ENCODE data around the gene PATJ.
"Not testable (repeated sequence)": the region's sequence is repeated elsewhere in the genome, so short reads cannot be mapped to it uniquely, and the experiment has no call there.

Gene PATJ

DNA sequence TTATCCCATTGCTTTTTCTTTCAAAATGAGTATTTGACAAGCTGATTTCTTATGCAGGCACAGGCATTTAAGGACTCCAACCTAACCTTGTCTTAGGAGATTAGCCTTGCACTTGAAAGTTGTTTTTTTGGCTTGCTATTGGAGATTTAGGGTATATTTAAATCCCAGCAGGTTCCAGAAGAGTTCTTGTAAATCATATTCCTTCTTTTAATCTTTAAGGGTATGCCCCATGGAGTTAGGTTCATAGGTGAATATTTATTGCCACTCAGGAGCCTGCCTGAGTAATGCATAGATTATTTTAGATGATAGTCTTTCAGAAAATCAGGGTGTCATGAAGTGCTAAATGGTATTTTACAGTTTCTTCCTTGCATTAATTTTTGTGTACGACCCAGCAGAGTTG is 146.5 kb downstream of the PATJ start:
- DNase-seq (ENCODE audit: low read depth) = no peak

- not testable (repeated sequence) for DNase-seq (ENCODE audit: low read depth)
Observed at GRCh38 chr1:61890435-61890834, 148.2 kb downstream of the PATJ start.

DNA sequence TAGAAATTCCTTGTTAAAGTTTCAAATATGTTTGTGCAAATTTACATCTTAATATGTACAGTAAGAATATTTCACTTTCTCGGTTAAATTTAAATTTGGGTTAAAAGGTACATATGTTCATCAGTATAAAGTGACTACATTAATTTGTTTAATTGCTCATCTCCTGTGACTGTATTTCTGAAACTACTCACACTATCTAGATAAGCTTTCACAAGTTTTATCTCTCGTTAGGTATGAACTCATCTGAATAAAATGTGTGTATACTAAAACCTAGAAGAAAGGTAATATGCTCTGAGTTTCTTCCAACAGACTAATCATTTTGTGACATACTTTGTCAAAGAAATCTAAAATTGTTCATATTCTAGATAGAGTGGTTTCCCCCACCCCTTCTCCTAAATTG is 150.7 kb downstream of the PATJ start:
- no peak for DNase-seq (ENCODE audit: low read depth)

DNA sequence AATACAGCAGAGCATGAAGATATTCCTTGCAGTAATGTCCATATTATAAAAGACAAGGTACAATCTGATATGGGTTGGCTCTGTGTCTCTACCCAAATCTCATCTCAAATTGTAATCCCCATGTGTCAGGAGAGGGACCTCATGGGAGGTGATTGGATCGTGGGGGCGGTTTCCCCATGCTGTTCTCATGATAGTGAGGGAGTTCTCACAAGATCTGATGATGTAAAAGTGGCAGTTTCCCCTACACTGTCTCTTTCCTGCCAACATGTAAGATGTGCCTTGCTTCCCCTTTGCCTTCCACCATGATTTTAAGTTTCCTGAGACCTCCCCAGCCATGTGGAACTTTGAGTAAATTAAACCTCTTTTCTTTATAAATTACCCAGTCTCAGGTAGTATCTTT is 152.0 kb downstream of the PATJ start:
- DNase-seq (ENCODE audit: low read depth) = not testable (repeated sequence)

DNA sequence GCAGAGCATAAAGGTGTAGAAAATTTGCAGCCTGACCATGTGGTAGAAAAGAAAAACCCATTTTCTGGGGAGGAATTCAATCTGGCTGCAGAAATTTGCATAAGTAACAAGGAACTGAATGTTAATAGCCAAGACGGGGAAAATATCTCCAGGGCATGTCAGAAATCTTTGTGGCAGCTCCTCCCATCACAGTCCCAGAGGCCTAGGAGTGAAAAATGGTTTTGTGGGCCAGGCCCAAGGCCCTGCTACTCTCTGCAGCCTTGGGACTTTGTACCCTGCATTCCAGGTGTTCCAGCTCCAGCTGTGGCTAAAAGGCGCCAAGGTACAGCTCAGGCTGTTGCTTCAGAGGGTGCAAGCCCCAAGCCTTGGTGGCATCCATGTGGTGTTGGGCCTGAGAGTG is 152.9 kb downstream of the PATJ start:
- no peak for DNase-seq (ENCODE audit: low read depth)

DNA sequence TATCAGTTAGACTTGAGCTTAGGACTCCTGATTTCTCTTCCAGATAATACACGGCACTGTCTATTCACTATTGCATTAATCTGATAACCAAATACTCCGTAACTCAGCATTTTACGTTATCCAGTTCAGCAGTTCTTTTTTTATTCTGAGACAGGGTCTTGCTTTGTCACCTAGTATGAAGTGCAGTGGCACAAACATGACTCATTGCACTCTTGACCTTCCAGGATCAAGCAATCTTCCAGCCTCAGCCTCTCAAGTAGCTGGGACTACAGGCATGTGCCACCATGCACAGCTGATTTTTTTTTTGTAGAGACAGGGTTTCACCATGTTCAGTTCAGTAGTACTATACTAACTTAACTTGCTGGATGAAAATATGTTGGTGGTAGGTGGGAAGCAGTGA is 156.4 kb downstream of the PATJ start:
- DNase-seq (ENCODE audit: low read depth) = no peak

DNA sequence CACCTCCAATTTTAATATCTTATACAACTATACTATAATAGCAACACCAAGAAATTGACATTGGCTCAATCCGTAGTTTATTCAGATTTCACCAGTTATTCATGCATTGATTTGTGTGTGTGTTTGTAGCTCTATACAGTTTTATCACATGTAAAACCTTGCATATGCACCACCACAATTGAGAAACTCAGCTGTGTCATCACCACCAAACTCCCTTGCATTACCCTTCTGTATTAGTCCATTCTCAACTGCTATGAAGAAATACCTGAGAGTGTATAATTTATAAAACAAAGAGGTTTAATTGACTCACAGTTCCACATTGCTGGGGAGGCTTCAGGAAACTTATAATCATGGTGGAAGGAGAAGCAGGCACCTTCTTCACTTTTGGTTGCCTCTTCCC is 162.1 kb downstream of the PATJ start:
- no peak for DNase-seq (ENCODE audit: low read depth)

DNA sequence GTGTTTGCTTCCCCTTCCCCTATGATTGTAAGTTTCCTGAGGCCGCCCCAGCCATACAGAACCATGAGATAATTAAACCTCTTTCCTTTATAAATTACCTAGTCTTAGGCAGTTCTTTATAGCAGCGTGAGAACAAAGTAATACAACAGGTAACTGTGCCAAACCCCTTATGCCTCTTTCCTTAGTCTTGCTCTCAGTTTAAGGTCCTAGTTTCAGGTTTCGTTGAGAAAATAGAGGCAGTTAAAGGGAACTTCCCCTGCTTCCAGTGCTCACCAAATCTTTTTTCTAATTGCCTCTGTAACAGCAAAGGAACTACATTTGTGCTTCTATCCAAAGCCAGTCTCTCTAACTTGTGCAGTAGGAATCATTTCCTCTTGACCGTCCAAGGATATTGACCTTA is 164.8 kb downstream of the PATJ start:
- no peak for DNase-seq (ENCODE audit: low read depth)

- DNase-seq (ENCODE audit: low read depth) = no peak
Observed at GRCh38 chr1:61910035-61910434, 167.8 kb downstream of the PATJ start.

DNA sequence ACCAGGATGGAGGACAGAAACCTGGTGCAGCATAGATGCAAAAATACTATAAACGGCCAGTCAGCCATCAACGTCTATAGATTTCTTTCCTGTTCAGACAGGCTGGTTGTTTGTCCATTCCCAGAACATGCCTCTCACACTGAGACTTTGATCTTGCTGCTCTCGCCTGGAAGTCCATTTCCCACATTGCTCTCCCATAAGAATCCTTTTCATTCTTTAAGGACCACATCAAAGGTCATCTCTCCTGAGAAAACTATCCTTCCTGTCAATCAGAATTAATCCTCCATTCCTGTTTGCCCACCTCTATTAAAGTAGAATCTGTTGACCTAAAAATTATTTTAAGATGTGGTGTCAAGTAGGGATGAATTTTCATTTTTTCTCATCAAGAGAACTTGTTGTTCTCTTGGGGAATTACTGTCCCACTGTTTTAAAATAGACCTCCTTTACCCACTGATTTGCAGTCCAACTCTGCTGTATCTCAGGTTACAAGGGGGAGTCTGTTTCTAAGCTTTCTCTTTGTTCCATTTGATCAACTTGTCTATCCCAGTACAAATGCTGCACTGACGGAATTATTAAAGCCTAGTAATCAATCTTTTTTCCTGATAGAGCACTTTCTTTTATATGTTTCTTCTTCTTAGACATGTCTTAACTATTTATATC is 172.7 kb downstream of the PATJ start:
- DNase-seq (ENCODE audit: low read depth) = no peak

GRCh38 chr1:61921435-61921834 is 179.2 kb downstream of the PATJ start:
- no peak for DNase-seq (ENCODE audit: low read depth)

GRCh38 chr1:61922950-61923480 is 180.7 kb downstream of the PATJ start:
- DNase-seq (ENCODE audit: low read depth) = no peak

- no peak for DNase-seq (ENCODE audit: low read depth)
Observed at GRCh38 chr1:61925591-61926298, 183.5 kb downstream of the PATJ start.

- no peak for DNase-seq (ENCODE audit: low read depth)
Observed at GRCh38 chr1:61926597-61926996, 184.3 kb downstream of the PATJ start.

- no peak for DNase-seq (ENCODE audit: low read depth)
Observed at GRCh38 chr1:61930116-61930645, 187.9 kb downstream of the PATJ start.

DNA sequence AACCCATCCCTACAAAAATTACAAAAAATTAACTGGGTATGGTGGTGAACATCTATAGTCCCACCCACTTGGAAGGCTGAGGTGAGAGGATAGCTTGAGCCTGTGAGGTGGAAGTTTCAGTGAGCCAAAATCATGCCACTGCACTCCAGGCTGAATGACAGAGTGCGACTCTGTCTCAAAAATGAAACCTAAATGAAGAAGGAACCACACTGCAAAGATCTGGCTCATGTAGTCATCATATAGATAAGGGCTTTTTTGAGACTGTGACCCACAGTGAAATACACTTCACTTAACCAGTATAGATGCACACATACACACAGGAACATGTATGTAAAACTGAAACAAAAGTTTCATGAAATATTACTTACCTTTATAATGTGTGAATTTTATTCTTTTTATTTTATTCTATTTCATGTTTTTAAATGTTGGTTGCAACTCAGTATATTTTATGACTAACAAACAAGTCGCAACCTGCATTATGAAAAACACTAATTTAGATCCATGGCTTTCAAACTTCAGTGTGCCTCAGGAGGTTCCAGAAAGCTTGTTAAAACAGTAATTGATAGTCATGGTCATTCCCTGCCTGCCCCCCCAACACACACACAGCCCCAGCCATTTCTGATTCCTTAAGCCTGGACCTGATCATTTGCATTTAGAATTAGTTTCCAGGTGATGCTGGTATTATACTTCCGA is 189.5 kb downstream of the PATJ start:
- DNase-seq (ENCODE audit: low read depth) = no peak

- DNase-seq (ENCODE audit: low read depth) = no peak
Observed at GRCh38 chr1:61935516-61935915, 193.2 kb downstream of the PATJ start.

DNA sequence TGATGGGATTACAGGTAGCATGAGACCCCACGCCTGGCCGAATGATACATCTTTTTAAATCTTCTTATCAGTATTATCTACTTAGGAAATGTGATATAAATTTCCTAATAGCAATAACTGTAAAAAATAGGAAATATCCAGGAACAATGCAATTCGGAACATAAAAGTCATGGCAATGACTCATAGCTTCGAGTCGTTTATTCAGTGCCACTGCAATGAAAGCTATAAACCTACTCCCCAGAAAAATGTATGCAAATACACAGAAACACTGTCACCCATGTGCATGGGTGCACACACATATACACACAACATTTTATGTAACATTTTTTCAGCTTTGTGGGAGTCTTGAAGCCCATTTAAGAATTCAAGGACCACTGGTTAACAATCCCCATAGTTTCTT is 194.6 kb downstream of the PATJ start:
- no peak for DNase-seq (ENCODE audit: low read depth)

DNA sequence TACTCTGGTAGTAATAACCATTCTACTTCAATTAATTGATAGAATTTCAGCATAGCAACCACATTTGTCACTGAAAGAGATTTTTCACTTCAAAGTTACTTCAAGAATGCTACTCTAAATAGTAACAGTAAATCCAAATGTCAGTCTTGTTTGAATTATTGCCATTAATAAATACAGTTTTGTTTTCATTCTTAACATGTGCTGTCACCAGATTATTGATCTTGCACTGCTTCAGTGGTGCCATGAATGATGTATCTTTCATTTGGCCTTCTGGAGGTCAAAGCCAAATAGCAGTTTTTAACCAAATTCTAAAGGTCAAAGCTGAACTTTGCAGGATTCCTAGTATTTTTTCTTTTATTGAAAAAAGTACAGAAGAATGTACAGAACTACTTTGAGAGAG is 199.5 kb downstream of the PATJ start:
- no peak for DNase-seq (ENCODE audit: low read depth)

DNA sequence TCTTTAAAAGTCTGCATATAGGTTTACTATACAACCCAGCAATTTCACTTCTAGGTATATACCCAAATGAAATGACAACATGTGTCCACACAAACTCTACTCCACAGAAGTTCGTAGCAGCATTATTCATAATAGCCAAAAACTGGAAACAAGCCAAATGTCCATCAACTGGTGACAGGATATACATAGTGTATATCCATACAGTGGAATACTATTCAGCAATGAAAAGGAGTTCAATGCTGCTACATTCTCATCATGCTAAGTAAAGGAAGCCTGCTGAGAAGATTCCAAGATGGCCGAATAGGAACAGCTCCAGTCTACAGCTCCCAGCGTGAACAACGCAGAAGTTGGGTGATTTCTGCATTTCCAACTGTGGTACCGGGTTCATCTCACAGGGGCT is 200.6 kb downstream of the PATJ start:
- no peak for DNase-seq (ENCODE audit: low read depth)

- not testable (repeated sequence) for DNase-seq (ENCODE audit: low read depth)
Observed at GRCh38 chr1:61948685-61949084, 206.4 kb downstream of the PATJ start.

- no peak for DNase-seq (ENCODE audit: low read depth)
Observed at GRCh38 chr1:61950418-61950817, 208.1 kb downstream of the PATJ start.

Data from stimulated activated CD4-positive, alpha-beta T cell treated with anti-CD3 and anti-CD28 coated beads, Interleukin-2, amount 100 ng/mL, for 4 hours (primary cell).